CD4-positive, alpha-beta T cell treated with Interleukin-10 for 1 hour (primary cell): ENCODE measurements around the gene ZFYVE9.
A peak's percentile ranks its signal among the peaks of the same experiment; 100 is the strongest.
"Not testable (repeated sequence)": the region's sequence is repeated elsewhere in the genome, so short reads cannot be mapped to it uniquely, and the experiment has no call there.

Experiments
- DNase-seq: peaks from one replicate; pipeline ENCODE4 v3.0.0-alpha.2; 2020

Gene ZFYVE9, protein sequence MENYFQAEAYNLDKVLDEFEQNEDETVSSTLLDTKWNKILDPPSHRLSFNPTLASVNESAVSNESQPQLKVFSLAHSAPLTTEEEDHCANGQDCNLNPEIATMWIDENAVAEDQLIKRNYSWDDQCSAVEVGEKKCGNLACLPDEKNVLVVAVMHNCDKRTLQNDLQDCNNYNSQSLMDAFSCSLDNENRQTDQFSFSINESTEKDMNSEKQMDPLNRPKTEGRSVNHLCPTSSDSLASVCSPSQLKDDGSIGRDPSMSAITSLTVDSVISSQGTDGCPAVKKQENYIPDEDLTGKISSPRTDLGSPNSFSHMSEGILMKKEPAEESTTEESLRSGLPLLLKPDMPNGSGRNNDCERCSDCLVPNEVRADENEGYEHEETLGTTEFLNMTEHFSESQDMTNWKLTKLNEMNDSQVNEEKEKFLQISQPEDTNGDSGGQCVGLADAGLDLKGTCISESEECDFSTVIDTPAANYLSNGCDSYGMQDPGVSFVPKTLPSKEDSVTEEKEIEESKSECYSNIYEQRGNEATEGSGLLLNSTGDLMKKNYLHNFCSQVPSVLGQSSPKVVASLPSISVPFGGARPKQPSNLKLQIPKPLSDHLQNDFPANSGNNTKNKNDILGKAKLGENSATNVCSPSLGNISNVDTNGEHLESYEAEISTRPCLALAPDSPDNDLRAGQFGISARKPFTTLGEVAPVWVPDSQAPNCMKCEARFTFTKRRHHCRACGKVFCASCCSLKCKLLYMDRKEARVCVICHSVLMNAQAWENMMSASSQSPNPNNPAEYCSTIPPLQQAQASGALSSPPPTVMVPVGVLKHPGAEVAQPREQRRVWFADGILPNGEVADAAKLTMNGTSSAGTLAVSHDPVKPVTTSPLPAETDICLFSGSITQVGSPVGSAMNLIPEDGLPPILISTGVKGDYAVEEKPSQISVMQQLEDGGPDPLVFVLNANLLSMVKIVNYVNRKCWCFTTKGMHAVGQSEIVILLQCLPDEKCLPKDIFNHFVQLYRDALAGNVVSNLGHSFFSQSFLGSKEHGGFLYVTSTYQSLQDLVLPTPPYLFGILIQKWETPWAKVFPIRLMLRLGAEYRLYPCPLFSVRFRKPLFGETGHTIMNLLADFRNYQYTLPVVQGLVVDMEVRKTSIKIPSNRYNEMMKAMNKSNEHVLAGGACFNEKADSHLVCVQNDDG (N-terminal part only)

DNA sequence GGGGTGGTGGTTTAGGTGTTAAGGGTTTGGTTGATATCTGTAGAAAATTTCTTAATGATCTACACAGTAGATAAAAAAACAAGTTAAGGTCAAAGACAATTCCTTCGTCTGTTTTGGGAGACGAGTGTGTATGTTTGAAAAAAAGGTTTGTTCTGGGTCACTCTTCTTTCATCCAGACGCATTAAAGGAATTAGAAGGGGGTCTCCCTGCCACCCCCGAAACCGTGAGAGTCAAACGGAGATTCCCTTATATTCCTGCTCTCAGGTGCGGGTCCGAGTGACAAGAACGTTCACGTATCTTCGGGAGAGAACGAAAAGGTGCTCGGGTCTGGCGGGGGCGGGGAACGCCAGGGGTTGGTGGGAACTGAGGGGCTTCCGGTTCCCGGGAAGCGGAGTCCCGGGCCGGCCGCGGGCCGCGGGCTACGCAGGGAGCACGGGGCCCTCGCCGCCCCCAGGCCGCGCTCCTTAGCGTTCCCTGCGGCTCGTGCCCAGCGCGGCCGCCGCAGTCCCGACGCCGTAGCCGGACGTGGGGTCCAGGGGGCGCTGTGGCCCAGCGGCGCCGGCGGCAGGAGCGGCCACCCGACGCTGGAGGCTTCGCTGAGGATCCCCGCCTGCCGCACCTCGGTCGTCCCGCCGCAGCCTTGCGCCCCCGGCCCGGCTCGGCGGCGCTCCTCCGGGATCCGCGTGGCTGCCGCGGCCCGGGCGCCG lies at the start of gene ZFYVE9:
ZFYVE9 (plus strand) TSS at position 577 of the 707 bp plus-strand sequence. CDS start 91,118 bp downstream, outside the sequence.
- peak; percentile 75 for DNase-seq

DNA sequence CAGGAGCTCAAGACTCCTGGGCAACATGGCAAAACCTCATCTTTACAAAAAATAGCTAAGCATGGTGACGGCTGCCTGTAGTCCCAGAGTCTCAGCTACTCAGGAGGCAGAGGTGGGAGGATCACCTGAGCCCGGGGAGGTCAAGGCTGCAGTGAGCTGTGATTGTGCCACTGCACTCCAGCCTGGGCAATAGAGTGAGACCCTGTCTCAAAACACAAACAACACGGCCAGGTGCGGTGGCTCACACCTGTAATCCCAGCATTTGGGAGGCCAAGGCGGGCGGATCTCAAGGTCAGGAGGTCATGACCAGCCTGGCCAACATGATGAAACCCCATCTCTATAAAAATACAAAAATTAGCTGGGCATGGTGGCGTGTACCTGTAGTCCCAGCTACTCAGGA lies 47.6 kb upstream of the ZFYVE9 start:
- not testable (repeated sequence) for DNase-seq

DNA sequence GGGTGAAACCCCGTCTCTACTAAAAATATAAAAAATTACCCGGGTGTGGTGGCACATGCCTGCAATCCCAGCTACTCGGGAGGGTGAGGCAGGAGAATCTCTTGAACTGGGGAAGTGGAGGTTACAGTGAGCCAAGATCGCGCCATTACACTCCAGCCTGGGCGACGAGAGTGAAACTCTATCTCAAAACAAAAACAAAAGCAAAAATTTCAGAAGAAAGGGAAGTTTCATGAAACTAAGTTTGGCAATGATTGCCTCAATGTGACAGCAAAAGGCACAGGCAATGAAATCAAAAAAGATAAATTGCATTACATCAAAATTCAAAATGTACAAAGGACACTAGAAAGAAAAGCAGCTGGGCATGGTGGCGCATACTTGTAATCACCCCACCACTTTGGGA lies 45.7 kb upstream of the ZFYVE9 start:
- no peak for DNase-seq

DNA sequence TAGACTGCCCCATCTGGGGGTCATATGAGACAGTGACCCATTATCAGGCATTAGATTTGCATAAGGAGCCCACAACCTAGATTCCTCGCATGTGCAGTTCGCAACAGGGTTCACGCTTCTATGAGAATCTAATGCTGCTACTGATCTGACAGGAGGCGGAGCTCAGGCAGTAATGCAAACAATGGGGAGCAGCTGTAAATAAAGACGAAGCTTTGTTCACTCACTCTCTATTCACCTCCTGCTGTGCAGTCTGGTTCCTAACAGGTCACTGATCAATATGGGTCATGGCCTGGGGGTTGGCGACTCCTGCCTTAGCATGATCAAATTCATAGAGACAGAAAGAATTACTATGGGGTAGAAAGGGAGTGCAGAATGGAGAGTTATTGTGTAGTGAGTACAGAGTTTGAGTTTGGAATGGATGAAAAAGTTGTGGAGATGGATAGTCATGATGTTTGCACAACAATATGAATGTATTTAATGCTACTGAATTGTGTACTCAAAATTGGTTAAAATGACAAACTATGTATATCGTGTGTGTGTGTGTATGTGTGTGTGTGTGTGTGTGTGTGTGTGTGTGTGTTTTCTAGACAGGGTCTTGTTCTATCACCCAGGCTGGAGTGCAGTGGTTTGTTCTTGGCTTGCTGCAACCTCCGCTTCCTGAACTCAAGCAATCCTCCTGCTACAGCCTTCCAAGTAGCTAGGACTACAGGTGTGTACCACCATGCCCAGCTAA lies 43.6 kb upstream of the ZFYVE9 start:
- no peak for DNase-seq

DNA sequence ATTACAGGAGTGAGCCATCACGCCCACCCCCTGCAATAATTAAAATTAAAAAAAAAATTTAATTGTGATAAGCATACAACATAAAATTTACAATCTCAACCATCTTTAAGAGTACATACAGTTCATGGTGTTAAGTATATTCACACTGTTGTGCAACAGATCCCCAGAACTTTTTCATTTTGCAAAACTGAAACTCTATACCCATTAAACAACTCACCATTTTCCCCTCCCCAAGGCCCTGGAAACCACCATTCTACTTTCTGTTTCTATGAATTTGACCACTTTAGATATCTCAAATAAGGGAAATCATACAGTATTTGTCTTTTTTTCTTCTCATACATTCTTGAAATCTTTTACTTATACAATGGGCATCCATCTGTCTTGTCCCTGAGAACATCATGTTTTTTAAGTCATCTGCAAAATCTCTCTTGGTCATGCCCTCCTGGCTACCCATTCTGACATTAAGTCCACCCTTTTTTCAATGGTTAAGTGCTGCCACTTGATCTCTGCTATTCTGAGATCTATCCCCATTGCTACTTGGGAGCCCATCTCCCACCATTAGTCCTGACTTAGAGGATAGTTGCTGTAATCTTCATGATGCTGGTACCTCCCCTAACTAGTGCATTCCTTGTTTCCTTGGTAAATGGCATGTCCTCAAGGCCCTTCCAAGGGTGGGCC lies 39.4 kb upstream of the ZFYVE9 start:
- DNase-seq = no peak

DNA sequence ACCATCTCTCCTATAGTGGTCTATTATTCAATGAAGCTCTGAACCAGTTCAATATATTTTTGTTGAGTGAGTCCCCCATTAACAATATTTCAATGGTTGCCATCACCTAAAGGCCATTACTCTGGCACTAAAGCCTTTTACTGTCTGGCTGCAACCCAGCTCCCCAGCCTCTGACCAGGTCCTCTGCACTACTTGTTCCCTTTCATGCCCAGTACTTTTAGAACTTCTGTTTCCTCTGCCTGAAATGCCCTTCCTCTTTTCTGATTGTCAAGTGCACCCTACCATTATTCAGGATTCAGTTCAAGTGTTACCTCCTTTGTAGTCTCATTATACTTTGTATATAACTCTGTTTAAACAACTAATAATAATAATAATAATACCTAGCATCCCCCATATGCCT lies 30.4 kb upstream of the ZFYVE9 start:
- no peak for DNase-seq

DNA sequence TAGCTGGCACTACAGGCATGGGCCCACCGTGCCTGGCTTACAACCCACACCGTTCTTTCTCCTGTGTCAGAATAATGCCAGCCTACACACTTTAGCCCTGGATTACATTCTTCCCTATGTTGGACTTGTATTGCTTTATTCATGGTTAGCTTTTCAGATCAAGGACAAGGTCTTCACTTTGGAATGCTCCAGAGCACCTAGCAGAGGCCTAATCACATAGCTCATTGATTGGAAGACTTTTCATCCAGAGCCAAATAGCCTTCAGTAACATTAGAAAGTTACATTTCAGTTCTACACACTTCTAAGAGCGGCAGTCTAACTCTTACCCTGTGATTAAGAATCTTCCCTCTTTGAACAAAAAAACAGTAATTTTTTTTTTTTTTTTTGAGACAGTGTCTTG lies 29.4 kb upstream of the ZFYVE9 start:
- DNase-seq = no peak

DNA sequence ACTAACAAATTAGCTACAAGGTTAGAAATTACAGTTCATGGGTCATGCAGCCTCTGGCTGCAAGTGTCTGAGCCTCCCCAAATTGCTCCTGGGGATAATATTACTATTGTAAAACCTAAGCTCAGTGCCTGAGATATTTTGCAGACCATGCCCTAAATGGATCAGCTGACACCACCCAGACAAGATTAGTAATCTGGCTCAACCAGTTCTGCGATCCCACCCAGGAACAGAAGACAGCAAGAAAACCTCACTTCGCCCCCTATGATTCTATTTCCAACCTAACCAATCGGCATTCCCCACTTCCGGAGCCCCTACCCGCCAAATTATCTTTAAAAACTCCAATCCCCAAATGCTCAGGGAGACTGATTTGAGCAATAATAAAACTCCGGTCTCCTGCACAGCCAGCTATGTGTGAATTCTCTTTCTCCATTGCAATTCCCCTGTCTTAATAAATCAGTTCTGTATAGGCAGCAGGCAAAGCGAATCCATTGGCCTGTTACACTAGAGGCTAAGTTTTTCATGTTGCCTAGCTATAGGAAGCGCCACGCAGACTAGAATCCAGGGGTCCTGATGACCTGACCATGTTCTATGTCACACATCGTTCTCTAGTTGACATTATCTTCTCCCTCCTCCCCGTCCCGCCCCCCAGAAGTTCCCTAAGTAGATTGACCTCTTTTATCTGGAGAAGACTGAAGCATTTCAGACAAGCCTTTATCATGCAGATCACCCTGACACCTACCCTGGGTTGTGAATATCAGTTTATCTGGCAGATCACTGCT lies 22.4 kb upstream of the ZFYVE9 start:
- DNase-seq = no peak

DNA sequence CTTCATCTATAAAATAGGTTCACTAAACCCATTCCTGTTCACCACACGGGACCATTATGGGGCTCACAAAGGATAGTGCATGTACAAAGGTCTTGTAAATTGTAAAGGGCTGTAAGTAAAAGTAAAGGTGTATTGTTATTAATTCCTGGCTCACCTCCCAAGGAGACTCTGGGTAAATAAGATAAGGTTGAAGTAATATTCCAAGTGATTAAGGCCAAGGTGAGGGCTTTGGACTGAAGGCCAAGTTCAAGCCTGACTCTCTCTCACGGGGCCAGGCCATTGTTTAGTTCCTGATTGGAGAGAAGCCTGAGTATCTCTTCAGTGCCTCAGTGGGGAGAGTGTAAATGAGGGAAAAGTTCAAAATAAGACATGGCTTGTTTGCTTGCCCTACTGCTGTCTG lies 19.5 kb upstream of the ZFYVE9 start:
- DNase-seq = no peak

DNA sequence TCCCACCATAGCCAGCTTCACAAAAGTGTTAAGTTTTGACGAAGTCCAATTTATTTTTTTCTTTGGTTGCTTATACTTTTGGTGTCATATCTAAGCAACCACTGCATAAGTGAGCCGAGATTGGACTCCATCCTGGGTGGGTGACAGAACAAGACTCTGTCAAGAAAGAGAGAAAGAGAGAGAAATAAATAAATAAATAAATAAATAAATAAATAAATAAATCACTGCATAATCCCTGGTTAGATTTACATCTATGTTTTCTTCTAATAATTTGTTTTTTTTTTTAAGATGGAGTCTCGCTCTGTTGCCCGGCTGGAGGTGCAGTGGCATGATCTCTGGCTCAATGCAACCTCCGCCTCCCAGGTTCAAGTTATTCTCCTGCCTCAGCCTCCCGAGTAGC lies 18.3 kb upstream of the ZFYVE9 start:
- no peak for DNase-seq

DNA sequence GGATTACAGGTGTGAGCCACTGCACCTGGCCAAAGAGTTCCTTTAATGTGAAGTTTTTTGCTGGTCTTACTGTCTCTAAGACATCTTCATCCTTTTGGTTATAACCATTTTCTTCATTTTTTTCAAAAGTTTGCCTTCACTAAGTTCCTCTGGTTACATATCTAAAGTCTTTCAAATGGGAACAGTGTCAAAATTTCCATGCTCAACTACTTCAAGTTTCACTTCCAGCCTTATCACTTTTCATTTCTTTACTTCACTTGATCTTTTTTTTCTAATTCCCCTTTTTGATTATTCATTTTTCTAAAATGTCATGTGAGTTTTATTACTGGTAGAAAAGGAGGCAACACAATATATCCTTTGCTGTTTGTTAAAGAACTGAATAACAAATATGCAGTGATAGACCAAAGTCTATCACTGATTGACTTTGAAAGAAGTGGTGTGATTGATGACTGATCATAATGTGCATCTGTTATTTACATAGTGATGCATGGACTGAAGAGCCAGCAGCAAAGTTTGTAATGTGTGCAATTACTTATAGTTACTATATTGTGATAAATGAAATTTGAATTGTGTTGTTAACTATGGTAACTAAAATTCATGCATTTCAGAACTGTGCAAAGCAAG lies 16.0 kb upstream of the ZFYVE9 start:
- no peak for DNase-seq

DNA sequence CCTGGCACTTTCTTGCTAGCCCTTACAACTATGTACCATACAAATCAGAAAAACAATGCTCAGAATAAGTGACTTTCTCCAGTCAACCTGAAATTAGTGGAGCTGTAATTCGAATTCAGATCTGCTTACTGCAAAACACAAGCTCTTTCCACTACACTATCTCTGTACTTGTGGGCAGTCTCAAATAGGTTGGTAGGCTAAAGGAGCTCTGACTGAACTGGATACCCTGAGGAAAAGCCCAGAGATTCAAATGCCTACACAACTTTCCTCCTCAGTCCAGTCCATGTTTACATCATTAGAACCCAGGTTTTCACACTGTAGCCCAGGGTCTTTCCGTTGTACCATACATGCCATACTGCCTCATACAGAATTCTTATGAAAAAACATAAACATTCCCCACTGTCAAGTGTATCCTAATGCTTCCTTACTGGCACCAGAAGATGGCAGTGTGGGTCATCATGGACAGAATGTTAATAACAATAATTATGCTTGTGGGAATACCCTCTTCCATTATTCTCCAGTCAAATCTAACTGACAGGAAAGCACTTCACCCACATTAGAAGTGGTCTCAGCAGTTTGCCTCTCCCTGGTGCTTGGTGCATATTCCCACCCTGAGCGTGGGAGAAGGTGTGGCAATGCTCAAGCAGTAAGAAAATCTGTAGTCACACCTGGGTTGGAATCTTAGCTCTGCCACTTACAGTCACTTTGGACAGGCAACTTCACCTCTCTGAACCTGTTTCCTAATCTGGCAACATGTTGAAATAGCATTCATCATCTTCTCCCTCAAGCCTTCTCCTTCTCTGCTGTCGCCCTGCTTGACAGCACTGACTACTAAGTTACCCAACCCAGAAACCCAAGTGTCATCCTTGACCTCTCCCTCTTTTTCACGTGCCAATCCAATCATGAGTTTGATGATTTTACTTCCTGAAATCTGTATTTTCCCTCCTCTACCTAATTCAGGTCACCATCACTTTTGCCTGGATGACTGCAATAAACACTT lies 14.4 kb upstream of the ZFYVE9 start:
- peak; percentile 45 for DNase-seq

DNA sequence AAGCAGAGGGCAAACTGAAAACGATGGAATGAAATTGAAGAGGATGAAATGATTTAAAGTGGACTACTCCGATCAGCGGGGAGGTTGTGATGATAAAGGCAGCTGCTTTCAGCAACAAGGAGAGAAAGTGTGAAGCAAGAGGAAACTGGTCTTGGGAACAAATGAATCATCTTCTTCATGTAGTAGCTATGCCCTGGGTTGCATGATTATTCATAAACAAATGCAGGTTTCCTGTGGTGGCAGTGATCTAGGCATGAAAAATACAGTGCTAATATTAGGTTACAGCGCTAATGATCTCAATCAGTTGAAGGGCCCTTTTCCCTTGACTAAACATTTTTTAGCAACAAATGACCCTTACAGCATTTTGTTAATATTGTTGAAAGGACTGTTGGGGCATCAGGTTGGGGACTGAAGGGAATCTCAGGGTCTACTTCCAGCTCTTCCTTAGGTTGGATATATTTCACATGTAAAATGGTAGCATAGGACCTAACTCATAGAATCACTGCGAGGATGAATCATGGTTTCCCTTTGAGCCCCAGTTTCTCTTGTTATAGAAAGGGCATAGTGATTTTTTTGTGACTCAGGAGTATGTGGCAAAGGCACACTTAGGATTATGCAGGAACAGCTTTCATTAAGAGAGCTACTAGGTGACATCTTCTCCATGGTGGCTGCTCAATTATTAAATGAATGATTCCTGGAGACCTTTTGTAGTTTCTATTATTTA lies 1.9 kb upstream of the ZFYVE9 start:
- DNase-seq = peak; percentile 34

DNA sequence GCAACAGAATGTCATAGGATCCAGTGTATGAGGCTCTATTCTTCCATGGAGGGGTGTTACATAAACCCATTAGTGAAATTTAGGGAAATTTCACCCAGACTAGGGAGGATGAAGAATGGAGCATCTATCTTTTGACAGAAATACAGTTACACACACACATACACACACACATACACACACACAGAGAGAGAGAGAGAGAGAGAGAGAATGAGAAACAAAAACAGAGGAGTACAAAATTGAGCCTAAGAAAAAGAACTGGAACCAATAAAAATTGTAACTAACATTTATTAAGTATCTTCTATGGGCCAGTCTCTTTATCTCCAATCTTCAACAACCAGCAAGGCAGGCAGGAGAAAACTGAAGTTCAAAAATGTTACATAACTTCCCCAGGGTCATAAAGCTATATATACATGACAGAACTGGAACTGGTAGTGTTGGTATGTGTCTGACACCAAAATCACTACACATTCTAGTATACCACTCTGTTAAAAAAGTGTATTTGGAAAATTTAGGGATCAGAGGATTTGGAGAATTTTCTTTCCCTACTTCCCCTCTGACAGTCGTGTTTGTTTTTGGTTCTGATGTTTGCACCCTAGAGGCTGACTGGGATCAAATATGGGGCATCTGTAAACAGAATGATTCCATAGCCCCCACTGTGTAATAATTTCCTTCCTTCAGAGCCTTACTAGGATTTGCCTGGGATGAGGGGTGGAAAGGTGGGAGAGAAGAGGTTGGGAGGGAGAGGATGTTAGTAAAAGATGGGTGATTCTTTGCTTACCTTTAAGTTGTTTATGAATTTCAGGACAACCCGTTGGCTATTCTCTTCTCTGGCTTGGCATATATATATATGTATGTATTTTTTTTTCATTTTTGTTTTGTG lies 1.0 kb upstream of the ZFYVE9 start:
- peak; percentile 6 for DNase-seq

DNA sequence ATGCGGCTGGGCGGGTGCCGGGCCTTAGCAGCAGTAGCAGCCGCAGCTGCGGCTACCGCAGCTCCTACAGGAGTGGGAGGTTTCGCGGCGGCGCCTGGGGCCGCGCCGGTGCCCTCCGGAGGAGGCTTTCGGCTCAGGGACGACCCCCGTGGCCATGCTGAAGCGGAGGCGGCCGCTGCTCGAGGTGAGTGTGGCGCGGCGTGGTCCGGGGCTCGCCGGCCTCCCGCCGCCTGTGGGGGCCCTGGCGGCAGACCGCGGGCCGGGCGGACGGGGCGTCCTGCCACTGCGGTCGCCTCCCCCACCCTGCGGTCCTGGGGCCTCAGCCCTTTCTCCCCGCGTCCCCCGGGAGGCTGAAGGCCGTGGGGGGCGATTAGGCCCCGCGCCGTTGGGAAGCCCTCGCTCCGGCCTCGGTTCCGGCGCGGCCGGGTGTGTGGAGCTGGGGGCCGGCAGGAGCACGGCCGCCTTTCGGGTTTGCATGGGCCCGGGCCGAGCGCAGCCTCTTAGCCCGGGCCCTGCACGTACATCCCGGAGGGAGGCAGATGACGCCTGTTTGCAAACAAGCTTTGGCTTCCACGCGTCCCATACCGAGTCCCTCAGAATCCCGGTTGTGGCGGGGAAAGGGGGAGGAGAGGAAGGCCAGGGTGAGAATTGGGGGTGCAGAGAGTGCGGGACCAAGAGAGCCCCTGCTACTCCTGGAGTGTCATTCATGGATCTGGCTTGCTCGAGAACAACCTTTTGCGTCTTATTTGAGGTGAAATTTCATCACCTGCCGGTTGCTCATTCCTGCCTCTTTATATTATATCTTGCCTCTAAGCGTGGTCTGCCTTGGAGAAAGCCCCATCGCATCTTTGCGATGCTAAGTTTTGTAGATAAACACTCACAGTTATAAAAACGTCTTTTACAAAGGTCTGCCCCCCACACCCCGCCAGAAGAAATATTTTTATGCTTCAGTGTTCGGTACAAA lies 613 bp downstream of the ZFYVE9 start:
- no peak for DNase-seq

DNA sequence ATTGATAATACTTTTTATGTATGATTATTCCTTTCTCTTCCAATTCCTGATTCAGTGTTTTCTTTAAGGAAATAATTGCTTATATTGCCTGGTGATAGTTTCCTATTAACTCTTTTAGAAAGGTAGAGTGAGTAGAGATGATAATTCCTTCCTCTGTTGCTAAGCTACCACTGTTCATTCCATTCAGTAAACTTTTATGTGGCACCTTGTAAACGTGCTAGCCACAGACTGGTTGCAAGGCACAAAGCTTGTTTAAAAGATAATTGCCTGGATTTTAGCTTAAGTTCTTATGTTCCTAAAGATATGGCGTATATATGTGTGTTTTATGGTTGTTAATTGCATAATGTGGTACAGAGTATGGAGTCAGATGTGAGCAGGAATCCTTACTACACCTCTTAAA lies 3.2 kb downstream of the ZFYVE9 start:
- DNase-seq = no peak
